H9 (cell line): ENCODE data around the gene PDK2. TPM values are rescaled to one million over a fixed set of nuclear protein-coding genes. Genes with fewer than 3 reads are reported as not detected.

Experiments used
- DNase-seq: peaks from one replicate; pipeline ENCODE4 v3.0.0-alpha.2; 2017
- H2AFZ ChIP-seq: one replicate; pipeline ENCODE4 v1.6.1; 2013; ENCODE audit warnings: mild to moderate bottlenecking, low read length, control low read depth, moderate library complexity
- H2AK5ac ChIP-seq: 2 replicates; pipeline ENCODE4 v1.6.1; 2013; ENCODE audit warnings: low read length, control low read depth, mixed read lengths; ENCODE audit not compliant: insufficient read length
- H2BK120ac ChIP-seq: one replicate; pipeline ENCODE4 v1.6.1; 2013; ENCODE audit warnings: low read depth, mild to moderate bottlenecking, low read length, control low read depth, inconsistent platforms; ENCODE audit not compliant: poor library complexity, severe bottlenecking
- H2BK12ac ChIP-seq: 2 replicates; pipeline ENCODE4 v1.6.1; 2013; ENCODE audit warnings: low read length, control low read depth, mixed read lengths, low read depth; ENCODE audit not compliant: insufficient read length
- H2BK15ac ChIP-seq: 2 replicates; pipeline ENCODE4 v1.6.1; 2013; ENCODE audit warnings: low read depth, low read length, control low read depth
- H2BK20ac ChIP-seq: one replicate; pipeline ENCODE4 v1.6.1; 2013; ENCODE audit warnings: low read depth, mild to moderate bottlenecking, low read length, control low read depth, inconsistent platforms; ENCODE audit not compliant: poor library complexity, severe bottlenecking
- H2BK5ac ChIP-seq: 2 replicates; pipeline ENCODE4 v1.6.1; 2013; ENCODE audit warnings: low read length, control low read depth, mixed read lengths; ENCODE audit not compliant: insufficient read length
- H3K14ac ChIP-seq: 2 replicates; pipeline ENCODE4 v1.6.1; 2013; ENCODE audit warnings: low read length, control low read depth; ENCODE audit not compliant: insufficient read depth
- H3K18ac ChIP-seq: 2 replicates; pipeline ENCODE4 v1.6.1; 2013; ENCODE audit warnings: low read depth, mild to moderate bottlenecking, mixed read lengths, low read length, control low read depth; ENCODE audit not compliant: insufficient read length
- H3K23ac ChIP-seq: 2 replicates; pipeline ENCODE4 v1.6.1; 2013; ENCODE audit warnings: low read length, control low read depth, mixed read lengths, low read depth; ENCODE audit not compliant: insufficient read length
- H3K23me2 ChIP-seq: 2 replicates; pipeline ENCODE4 v1.6.1; 2013; ENCODE audit warnings: low read depth, mild to moderate bottlenecking, mixed read lengths, low read length, control low read depth; ENCODE audit not compliant: insufficient read length, poor library complexity, severe bottlenecking
- H3K27ac ChIP-seq: 2 replicates; pipeline ENCODE4 v1.5.1; 2013; ENCODE audit warnings: low read length, control low read depth, mixed read lengths, low read depth; ENCODE audit not compliant: insufficient read length
- H3K27me3 ChIP-seq: 2 replicates; pipeline ENCODE4 v1.6.1; 2013; ENCODE audit warnings: low read length, control low read depth, inconsistent platforms; ENCODE audit not compliant: insufficient read depth
- H3K4ac ChIP-seq: 2 replicates; pipeline ENCODE4 v1.6.1; 2013; ENCODE audit warnings: low read depth, mild to moderate bottlenecking, control low read depth, inconsistent platforms, low read length, moderate library complexity
- H3K4me1 ChIP-seq: 2 replicates; pipeline ENCODE4 v1.6.1; 2013; ENCODE audit warnings: low read length, control low read depth, inconsistent platforms; ENCODE audit not compliant: insufficient read depth
- H3K4me2 ChIP-seq: 2 replicates; pipeline ENCODE4 v1.6.1; 2013; ENCODE audit warnings: low read length, control low read depth, mixed read lengths; ENCODE audit not compliant: insufficient read length, insufficient read depth
- H3K56ac ChIP-seq: 2 replicates; pipeline ENCODE4 v1.6.1; 2013; ENCODE audit warnings: low read depth, mild to moderate bottlenecking, mixed read lengths, low read length, control low read depth; ENCODE audit not compliant: insufficient read length
- H3K79me1 ChIP-seq: 2 replicates; pipeline ENCODE4 v1.6.1; 2013; ENCODE audit warnings: low read depth, mild to moderate bottlenecking, moderate library complexity, low read length, control low read depth, inconsistent platforms; ENCODE audit not compliant: insufficient read depth, poor library complexity, severe bottlenecking
- H3K79me2 ChIP-seq: 2 replicates; pipeline ENCODE4 v1.6.1; 2013; ENCODE audit warnings: low read length, control low read depth, inconsistent platforms; ENCODE audit not compliant: insufficient read depth
- H3K9ac ChIP-seq: 2 replicates; pipeline ENCODE4 v1.6.1; 2013; ENCODE audit warnings: low read length, control low read depth, mixed read lengths; ENCODE audit not compliant: insufficient read length; ENCODE audit errors: extremely low read depth
- H3K9me3 ChIP-seq: one replicate; pipeline ENCODE4 v1.6.1; 2013; ENCODE audit warnings: low read depth, low read length, inconsistent platforms; ENCODE audit not compliant: control insufficient read depth
- H3T11ph ChIP-seq: one replicate; pipeline ENCODE4 v1.6.1; 2013; ENCODE audit warnings: mild to moderate bottlenecking, low read length, control low read depth, inconsistent platforms
- H4K20me1 ChIP-seq: one replicate; pipeline ENCODE4 v1.6.1; 2013; ENCODE audit not compliant: control insufficient read depth, insufficient read length, insufficient read depth
- H4K5ac ChIP-seq: 2 replicates; pipeline ENCODE4 v1.6.1; 2013; ENCODE audit warnings: low read depth, mild to moderate bottlenecking, mixed read lengths, low read length, control low read depth; ENCODE audit not compliant: insufficient read length
- H4K8ac ChIP-seq: replicated peaks from 2 replicates; pipeline ENCODE4 v1.6.1; 2013; ENCODE audit warnings: low read length, control low read depth, mixed read lengths, low read depth; ENCODE audit not compliant: insufficient read length
- H4K91ac ChIP-seq: 2 replicates; pipeline ENCODE4 v1.6.1; 2013; ENCODE audit warnings: low read depth, mild to moderate bottlenecking, moderate library complexity, mixed read lengths, low read length, control low read depth; ENCODE audit not compliant: insufficient read length
- H3K27ac Mint-ChIP-seq, 3 experiments: 2 replicates in 2 of 3; 3 replicates in 1 of 3; pipeline ENCODE4 v1.8.0; 2020 to 2021; ENCODE audit warnings: mixed read lengths in 3 of 3, mild to moderate bottlenecking in 1 of 3, moderate library complexity in 1 of 3
- H3K27me3 Mint-ChIP-seq: 2 replicates; pipeline ENCODE4 v1.8.0; 2021; ENCODE audit warnings: low read depth, mild to moderate bottlenecking, moderate library complexity, mixed read lengths
- H3K36me3 Mint-ChIP-seq, 3 experiments: 2 replicates in 2 of 3; 3 replicates in 1 of 3; pipeline ENCODE4 v1.8.0; 2020 to 2021; ENCODE audit warnings: low read depth in 3 of 3, mixed read lengths in 3 of 3; ENCODE audit not compliant: insufficient read depth in 1 of 3
- H3K4me1 Mint-ChIP-seq, 2 experiments: 2 replicates each; pipeline ENCODE4 v1.8.0; 2020; ENCODE audit warnings: mixed read lengths in 2 of 2
- H3K4me3 Mint-ChIP-seq, 2 experiments: 2 replicates in 1 of 2; 3 replicates in 1 of 2; pipeline ENCODE4 v1.8.0; 2020 to 2021; ENCODE audit warnings: mild to moderate bottlenecking in 2 of 2, mixed read lengths in 2 of 2, moderate library complexity in 1 of 2
- H3K9me3 Mint-ChIP-seq, 2 experiments: 2 replicates in 1 of 2; 3 replicates in 1 of 2; pipeline ENCODE4 v1.8.0; 2020; ENCODE audit warnings: mild to moderate bottlenecking in 2 of 2, mixed read lengths in 2 of 2, moderate library complexity in 1 of 2
- CTCF ChIP-seq: fragments of 200-600 bp; sonication (generic); conservative IDR thresholded peaks from 3 replicates; pipeline ENCODE4 v1.8.0; 2021; ENCODE audit warnings: antibody characterized with exemption, mild to moderate bottlenecking
- WGBS: extraction: QIAGEN DNeasy Blood & Tissue Kit; methylation state at CpG from one replicate; pipeline ENCODE4 v1.1.7; 2013; ENCODE audit warnings: missing lambda C conversion rate, low lambda C conversion rate, mixed read lengths; ENCODE audit not compliant: insufficient read length; ENCODE audit errors: extremely low coverage; 5-methylcytosine and 5-hydroxymethylcytosine counted together
- total RNA-seq: library from RNA; stranded (reverse); gene quantifications from 2 replicates; pipeline ENCODE4 v1.2.1, GENCODE V29; 2021

PDK2 gene
- total RNA-seq, 1 experiment from 2014 or later: 19.9 TPM

- H3K4me1 Mint-ChIP-seq: peaks cover 29 to 33% of the 10 kb centered on the region in 2 experiments
- Histone ChIP-seq H3K56ac (no peak overlapping the region), H3K4me2 (no peak overlapping the region), H2AK5ac (no peak overlapping the region), H2BK5ac (no peak overlapping the region), H3K27me3 (no peaks in the 10 kb centered on the region), H3K79me2 (no peaks in the 10 kb centered on the region), H3K4ac (no peak overlapping the region), H3K79me1 (no peaks in the 10 kb centered on the region), H2BK20ac (no peak overlapping the region), H2BK12ac (no peak overlapping the region), H3K23ac (no peak overlapping the region), H3K9ac (no peak overlapping the region), H3T11ph (no peak overlapping the region), H4K20me1 (no peaks in the 10 kb centered on the region), H4K5ac (no peak overlapping the region), H3K18ac (no peak overlapping the region), H2BK15ac (no peak overlapping the region), H4K91ac (no peak overlapping the region), H4K8ac (no peak overlapping the region), H3K4me1 (peaks cover 6% of the 10 kb centered on the region; the same call in 1 of the 2 replicates), H3K23me2 (no peaks in the 10 kb centered on the region), H3K14ac (no peak overlapping the region), H3K9me3 (no peaks in the 10 kb centered on the region), H2BK120ac (no peak overlapping the region), H2AFZ (no peak overlapping the region), H3K27ac (no peak overlapping the region)
- no peak overlapping the region for H3K4me3 Mint-ChIP-seq
- H3K27ac Mint-ChIP-seq: peak overlapping the region in 1 of 3 experiments; percentile 53; a peak in 1 of 7 replicates
- TF ChIP-seq CTCF: no peak
- no peaks in the 10 kb centered on the region for H3K9me3 Mint-ChIP-seq
- no peak for DNase-seq
- H3K27me3 Mint-ChIP-seq: peaks cover 5% of the 10 kb centered on the region
- WGBS: no CpG with 5 or more reads among the region's 2 CpGs
- no peaks in the 10 kb centered on the region for H3K36me3 Mint-ChIP-seq
Observed at GRCh38 chr17:50046179-50046578, 49.0 kb upstream of the PDK2 start.
